GM10248 (cell line): ENCODE results near the gene CCDC184.
A peak's percentile ranks its signal among the peaks of the same experiment; 100 is the strongest.

Experiments used
- CTCF ChIA-PET: fragments of 300-600 bp; sonication (Branson Sonifier 250); formaldehyde crosslinking; extraction: SDS; loops from one replicate; lab custom pipeline; 2021; ENCODE audit warnings: antibody characterized with exemption; lab: Yijun Ruan, JAX
- POLR2A ChIA-PET: fragments of 350-650 bp; sonication (Branson Sonifier 250); formaldehyde crosslinking; extraction: SDS; loops from one replicate; lab custom pipeline; 2020; ENCODE audit warnings: antibody characterized with exemption; lab: Yijun Ruan, JAX
- DNase-seq: peaks from one replicate; pipeline ENCODE4 v3.0.0; 2012; ENCODE audit errors: extremely low spot score
- CTCF ChIP-seq: IDR thresholded peaks from 2 replicates; pipeline ENCODE4 v1.5.1; 2012; ENCODE audit warnings: mild to moderate bottlenecking, low read depth; ENCODE audit errors: extremely low read depth, missing control alignments, control extremely low read depth

CCDC184 gene

GRCh38 chr12:48183091-48183875, at the start of gene CCDC184:
TSS of gene CCDC184 (plus strand) at chr12:48183644. CDS start at chr12:48184123, 479 bp downstream.
- POLR2A ChIA-PET = no interaction called here
- CTCF ChIA-PET = interaction anchor here (0.7 to 1.9 kb wide), 7 partner anchors 12 to 435 kb away, joined by 3 to 12 read pairs (median 4); no protein-coding TSS in a partner anchor
- TF ChIP-seq CTCF = peak; percentile 33
- DNase-seq = peak; percentile 82

- ChIA-PET POLR2A (interaction anchor here (0.6 kb wide), 1 partner anchor 15 kb away, joined by 3 read pairs; no protein-coding TSS in a partner anchor), CTCF (no interaction called here)
- DNase-seq = no peak
- no peak for TF ChIP-seq CTCF
These were observed 48.4 kb upstream of the CCDC184 start for GRCh38 chr12:48135027-48135426.

GRCh38 chr12:48142818-48143674, 40.4 kb upstream of the CCDC184 start:
- no peak for TF ChIP-seq CTCF
- ChIA-PET POLR2A (interaction anchor here (0.6 kb wide), 1 partner anchor 492 kb away, joined by 3 read pairs; no protein-coding TSS in a partner anchor), CTCF (interaction anchor here (1.1 to 1.8 kb wide), 4 partner anchors 10 to 37 kb away, joined by 3 to 9 read pairs (median 5); partner anchors contain the start of gene SENP1)
- no peak for DNase-seq

GRCh38 chr12:48143898-48144297, 39.5 kb upstream of the CCDC184 start:
- ChIA-PET POLR2A (interaction anchor here (0.6 kb wide), 1 partner anchor 491 kb away, joined by 3 read pairs; no protein-coding TSS in a partner anchor), CTCF (no interaction called here)
- TF ChIP-seq CTCF = no peak
- DNase-seq = no peak

- POLR2A ChIA-PET = no interaction called here
These were observed 37.5 kb upstream of the CCDC184 start for GRCh38 chr12:48145981-48146380.

More at GRCh38 chr12:48145981-48146380, 37.5 kb upstream of the CCDC184 start:
- DNase-seq = no peak
- TF ChIP-seq CTCF = no peak
- CTCF ChIA-PET = interaction anchor here (0.8 to 1.9 kb wide), 10 partner anchors 11 to 309 kb away, joined by 3 to 5 read pairs (median 3); partner anchors contain the start of genes ASB8 and TMEM106C
